HG02973 (cell line): ENCODE measurements around the gene NCAPD2.
"Not testable (repeated sequence)": the region's sequence is repeated elsewhere in the genome, so short reads cannot be mapped to it uniquely, and the experiment has no call there.

Source experiments
- ATAC-seq: cut with Tn5 transposase; IDR thresholded peaks from one replicate; pipeline ENCODE4 v1.9.1; 2021; ENCODE audit warnings: moderate library complexity; ENCODE audit not compliant: unreplicated experiment

Gene NCAPD2

DNA sequence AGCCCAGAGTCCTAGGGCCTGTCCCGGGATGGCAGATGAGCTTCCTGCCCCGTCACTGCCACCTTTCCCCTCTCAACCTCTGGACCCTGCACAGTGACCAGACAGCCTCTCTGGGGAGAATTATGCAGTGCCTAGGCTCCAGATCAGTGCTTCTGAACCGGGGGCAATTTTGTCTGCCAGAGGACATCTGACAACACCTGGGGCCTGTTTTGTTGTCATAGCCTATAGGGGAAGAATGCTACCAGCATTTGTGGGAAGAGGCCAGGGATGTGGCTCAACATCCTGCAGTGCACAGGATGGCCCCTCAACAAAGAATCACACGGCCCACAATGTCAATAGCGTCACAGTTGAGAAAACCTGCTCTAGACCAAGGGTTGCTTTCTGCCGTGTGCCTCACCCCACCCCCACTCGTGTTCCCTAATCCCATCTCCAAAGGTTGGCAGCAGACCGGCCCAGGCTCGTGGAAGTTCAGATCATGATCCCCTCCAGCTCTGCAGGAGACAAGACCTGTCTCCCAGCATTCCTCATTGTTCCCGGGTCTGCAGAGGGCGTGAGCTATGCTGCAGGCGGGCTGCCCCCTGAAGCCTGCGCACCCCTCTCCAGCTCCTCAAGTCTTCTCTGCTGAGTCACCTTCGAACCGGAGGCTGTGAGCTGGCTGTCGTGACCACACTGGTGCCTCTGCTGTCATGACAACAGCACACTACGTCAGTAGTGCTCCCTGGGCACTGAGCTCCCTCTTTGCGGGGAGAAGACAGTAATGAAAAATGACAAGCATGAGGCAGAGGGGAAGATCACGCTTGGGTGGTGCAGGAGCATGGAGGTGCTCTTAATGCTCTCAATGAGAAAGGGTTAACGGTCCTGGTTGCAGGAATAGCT lies 38.4 kb downstream of the NCAPD2 start:
- ATAC-seq: no peak

DNA sequence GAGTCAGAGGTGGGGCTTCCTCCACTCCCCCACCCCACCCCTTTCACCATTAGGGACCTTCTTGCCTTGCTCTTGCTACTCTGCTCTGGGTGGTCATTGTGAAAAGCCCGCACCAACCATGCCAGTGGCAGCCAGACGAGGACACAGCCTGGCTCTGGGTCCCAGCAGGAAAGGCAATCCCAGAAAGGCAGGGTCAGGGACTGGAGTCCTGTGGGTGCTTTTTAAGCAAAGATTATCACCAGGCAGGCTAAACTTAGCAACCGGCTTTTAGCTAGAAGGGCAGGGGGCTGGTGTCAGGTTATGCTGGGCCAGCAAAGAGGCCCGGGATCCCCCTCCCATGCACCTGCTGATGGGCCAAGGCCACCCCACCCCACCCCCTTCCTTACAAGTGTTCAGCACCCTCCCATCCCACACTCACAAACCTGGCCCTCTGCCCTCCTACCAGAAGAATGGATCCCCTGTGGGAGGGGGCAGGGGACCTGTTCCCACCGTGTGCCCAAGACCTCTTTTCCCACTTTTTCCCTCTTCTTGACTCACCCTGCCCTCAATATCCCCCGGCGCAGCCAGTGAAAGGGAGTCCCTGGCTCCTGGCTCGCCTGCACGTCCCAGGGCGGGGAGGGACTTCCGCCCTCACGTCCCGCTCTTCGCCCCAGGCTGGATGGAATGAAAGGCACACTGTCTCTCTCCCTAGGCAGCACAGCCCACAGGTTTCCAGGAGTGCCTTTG lies 39.2 kb downstream of the NCAPD2 start:
- ATAC-seq: no peak

DNA sequence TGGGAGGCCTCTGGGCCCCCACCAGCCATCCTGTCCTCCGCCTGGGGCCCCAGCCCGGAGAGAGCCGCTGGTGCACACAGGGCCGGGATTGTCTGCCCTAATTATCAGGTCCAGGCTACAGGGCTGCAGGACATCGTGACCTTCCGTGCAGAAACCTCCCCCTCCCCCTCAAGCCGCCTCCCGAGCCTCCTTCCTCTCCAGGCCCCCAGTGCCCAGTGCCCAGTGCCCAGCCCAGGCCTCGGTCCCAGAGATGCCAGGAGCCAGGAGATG lies 39.7 kb downstream of the NCAPD2 start:
- ATAC-seq: peak; percentile 7

DNA sequence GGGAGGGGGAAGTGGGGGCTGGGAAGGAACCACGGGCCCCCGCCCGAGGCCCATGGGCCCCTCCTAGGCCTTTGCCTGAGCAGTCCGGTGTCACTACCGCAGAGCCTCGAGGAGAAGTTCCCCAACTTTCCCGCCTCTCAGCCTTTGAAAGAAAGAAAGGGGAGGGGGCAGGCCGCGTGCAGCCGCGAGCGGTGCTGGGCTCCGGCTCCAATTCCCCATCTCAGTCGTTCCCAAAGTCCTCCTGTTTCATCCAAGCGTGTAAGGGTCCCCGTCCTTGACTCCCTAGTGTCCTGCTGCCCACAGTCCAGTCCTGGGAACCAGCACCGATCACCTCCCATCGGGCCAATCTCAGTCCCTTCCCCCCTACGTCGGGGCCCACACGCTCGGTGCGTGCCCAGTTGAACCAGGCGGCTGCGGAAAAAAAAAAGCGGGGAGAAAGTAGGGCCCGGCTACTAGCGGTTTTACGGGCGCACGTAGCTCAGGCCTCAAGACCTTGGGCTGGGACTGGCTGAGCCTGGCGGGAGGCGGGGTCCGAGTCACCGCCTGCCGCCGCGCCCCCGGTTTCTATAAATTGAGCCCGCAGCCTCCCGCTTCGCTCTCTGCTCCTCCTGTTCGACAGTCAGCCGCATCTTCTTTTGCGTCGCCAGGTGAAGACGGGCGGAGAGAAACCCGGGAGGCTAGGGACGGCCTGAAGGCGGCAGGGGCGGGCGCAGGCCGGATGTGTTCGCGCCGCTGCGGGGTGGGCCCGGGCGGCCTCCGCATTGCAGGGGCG lies 40.2 kb downstream of the NCAPD2 start, which contains the start of gene GAPDH:
Gene GAPDH, plus strand, starts transcription at position 595 of the 772 bp plus-strand sequence. CDS start 316 bp downstream, outside the sequence.
- ATAC-seq: peak; percentile 47

DNA sequence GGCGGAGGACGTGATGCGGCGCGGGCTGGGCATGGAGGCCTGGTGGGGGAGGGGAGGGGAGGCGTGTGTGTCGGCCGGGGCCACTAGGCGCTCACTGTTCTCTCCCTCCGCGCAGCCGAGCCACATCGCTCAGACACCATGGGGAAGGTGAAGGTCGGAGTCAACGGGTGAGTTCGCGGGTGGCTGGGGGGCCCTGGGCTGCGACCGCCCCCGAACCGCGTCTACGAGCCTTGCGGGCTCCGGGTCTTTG lies 40.7 kb downstream of the NCAPD2 start:
- ATAC-seq: no peak

DNA sequence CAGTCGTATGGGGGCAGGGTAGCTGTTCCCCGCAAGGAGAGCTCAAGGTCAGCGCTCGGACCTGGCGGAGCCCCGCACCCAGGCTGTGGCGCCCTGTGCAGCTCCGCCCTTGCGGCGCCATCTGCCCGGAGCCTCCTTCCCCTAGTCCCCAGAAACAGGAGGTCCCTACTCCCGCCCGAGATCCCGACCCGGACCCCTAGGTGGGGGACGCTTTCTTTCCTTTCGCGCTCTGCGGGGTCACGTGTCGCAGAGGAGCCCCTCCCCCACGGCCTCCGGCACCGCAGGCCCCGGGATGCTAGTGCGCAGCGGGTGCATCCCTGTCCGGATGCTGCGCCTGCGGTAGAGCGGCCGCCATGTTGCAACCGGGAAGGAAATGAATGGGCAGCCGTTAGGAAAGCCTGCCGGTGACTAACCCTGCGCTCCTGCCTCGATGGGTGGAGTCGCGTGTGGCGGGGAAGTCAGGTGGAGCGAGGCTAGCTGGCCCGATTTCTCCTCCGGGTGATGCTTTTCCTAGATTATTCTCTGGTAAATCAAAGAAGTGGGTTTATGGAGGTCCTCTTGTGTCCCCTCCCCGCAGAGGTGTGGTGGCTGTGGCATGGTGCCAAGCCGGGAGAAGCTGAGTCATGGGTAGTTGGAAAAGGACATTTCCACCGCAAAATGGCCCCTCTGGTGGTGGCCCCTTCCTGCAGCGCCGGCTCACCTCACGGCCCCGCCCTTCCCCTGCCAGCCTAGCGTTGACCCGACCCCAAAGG lies 41.2 kb downstream of the NCAPD2 start:
- ATAC-seq: no peak

DNA sequence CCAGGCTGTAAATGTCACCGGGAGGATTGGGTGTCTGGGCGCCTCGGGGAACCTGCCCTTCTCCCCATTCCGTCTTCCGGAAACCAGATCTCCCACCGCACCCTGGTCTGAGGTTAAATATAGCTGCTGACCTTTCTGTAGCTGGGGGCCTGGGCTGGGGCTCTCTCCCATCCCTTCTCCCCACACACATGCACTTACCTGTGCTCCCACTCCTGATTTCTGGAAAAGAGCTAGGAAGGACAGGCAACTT lies 41.7 kb downstream of the NCAPD2 start:
- no peak for ATAC-seq

DNA sequence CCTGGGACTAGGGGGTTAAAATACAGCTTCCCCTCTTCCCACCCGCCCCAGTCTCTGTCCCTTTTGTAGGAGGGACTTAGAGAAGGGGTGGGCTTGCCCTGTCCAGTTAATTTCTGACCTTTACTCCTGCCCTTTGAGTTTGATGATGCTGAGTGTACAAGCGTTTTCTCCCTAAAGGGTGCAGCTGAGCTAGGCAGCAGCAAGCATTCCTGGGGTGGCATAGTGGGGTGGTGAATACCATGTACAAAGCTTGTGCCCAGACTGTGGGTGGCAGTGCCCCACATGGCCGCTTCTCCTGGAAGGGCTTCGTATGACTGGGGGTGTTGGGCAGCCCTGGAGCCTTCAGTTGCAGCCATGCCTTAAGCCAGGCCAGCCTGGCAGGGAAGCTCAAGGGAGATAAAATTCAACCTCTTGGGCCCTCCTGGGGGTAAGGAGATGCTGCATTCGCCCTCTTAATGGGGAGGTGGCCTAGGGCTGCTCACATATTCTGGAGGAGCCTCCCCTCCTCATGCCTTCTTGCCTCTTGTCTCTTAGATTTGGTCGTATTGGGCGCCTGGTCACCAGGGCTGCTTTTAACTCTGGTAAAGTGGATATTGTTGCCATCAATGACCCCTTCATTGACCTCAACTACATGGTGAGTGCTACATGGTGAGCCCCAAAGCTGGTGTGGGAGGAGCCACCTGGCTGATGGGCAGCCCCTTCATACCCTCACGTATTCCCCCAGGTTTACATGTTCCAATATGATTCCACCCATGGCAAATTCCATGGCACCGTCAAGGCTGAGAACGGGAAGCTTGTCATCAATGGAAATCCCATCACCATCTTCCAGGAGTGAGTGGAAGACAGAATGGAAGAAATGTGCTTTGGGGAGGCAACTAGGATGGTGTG lies 42.3 kb downstream of the NCAPD2 start:
- ATAC-seq: no peak

DNA sequence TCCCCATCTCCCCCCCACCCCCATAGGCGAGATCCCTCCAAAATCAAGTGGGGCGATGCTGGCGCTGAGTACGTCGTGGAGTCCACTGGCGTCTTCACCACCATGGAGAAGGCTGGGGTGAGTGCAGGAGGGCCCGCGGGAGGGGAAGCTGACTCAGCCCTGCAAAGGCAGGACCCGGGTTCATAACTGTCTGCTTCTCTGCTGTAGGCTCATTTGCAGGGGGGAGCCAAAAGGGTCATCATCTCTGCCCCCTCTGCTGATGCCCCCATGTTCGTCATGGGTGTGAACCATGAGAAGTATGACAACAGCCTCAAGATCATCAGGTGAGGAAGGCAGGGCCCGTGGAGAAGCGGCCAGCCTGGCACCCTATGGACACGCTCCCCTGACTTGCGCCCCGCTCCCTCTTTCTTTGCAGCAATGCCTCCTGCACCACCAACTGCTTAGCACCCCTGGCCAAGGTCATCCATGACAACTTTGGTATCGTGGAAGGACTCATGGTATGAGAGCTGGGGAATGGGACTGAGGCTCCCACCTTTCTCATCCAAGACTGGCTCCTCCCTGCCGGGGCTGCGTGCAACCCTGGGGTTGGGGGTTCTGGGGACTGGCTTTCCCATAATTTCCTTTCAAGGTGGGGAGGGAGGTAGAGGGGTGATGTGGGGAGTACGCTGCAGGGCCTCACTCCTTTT lies 43.1 kb downstream of the NCAPD2 start:
- no peak for ATAC-seq

DNA sequence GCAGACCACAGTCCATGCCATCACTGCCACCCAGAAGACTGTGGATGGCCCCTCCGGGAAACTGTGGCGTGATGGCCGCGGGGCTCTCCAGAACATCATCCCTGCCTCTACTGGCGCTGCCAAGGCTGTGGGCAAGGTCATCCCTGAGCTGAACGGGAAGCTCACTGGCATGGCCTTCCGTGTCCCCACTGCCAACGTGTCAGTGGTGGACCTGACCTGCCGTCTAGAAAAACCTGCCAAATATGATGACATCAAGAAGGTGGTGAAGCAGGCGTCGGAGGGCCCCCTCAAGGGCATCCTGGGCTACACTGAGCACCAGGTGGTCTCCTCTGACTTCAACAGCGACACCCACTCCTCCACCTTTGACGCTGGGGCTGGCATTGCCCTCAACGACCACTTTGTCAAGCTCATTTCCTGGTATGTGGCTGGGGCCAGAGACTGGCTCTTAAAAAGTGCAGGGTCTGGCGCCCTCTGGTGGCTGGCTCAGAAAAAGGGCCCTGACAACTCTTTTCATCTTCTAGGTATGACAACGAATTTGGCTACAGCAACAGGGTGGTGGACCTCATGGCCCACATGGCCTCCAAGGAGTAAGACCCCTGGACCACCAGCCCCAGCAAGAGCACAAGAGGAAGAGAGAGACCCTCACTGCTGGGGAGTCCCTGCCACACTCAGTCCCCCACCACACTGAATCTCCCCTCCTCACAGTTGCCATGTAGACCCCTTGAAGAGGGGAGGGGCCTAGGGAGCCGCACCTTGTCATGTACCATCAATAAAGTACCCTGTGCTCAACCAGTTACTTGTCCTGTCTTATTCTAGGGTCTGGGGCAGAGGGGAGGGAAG lies 43.9 kb downstream of the NCAPD2 start:
- not testable (repeated sequence) for ATAC-seq

DNA sequence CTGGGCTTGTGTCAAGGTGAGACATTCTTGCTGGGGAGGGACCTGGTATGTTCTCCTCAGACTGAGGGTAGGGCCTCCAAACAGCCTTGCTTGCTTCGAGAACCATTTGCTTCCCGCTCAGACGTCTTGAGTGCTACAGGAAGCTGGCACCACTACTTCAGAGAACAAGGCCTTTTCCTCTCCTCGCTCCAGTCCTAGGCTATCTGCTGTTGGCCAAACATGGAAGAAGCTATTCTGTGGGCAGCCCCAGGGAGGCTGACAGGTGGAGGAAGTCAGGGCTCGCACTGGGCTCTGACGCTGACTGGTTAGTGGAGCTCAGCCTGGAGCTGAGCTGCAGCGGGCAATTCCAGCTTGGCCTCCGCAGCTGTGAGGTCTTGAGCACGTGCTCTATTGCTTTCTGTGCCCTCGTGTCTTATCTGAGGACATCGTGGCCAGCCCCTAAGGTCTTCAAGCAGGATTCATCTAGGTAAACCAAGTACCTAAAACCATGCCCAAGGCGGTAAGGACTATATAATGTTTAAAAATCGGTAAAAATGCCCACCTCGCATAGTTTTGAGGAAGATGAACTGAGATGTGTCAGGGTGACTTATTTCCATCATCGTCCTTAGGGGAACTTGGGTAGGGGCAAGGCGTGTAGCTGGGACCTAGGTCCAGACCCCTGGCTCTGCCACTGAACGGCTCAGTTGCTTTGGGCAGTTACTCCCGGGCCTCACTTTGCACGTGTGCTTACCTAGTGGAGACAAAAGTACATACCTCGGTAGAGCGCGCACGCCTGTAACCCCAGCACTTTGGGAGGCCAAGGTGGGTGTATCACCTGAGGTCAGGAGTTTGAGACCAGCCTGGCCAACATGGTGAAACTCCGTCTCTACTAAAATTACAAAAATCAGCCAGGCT lies 44.8 kb downstream of the NCAPD2 start:
- no peak for ATAC-seq

DNA sequence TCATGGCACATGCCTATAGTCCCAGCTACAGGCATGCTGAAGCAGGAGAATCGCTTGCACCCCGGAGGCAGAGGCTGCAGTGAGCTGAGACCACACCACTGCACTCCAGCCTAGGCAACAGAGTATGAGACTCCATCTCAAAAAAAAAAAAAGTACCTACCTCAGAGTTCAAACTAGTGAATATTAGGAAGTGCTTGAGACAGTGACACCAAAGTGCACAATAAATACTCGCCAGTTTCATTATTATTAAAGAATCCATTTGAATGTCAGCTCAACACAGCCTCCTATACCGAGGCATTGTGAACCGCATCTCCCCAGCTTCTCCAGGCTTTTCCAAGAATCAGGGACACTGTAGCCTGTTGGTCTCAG lies 45.4 kb downstream of the NCAPD2 start:
- ATAC-seq: no peak

DNA sequence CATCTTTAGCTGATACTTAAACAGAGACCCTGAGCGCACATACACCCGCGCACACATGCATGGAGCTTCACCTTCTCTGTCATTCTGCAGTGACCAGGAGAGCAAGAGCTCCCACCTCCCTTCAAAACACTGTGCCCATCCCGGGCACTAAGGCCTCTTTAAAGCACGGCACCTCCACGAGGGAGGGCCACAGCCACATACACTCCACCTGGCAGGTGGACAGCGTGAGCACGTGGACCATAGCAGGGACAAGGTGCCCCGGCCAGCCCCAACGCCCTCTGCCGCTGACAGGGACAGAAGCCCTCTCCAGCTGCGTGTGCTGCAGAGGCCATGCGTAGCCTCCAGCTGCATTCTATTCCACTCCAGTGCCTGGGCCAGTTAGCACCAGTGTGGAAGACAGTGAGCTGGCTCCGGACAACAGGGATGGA lies 45.8 kb downstream of the NCAPD2 start:
- no peak for ATAC-seq

DNA sequence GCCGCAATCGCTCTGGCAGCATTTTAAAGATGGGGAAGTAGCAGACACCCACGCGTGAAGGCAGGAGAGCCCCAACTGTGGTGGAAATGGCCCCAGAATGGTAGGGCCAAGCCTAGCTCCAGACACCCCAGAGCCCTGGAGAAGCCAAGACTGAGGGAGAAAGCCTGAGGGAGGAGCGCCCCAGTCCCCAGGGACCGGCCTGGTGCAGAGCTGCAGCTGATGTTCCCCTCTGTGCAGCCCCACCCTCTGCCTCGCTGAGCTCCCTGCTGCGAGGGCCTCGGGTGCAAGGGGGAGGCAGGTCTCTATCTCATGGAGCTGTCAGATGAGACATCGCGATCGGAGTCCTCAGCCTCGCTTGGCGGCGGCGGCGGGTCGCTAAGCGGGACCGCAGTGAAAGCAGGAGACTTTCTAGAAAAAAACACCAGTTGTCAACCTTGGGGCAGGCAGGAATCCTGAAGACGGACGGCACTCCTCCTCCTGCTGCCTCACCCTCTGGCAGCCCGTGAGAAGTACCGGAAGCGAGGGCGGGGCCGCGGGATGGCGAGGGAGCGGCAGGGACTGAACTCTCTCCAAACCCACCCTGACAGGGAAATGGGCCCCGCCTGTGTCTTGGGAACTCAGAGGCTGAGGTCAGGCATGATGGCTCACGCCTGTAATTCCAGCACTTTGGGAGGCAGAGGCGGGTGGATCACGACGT lies 46.4 kb downstream of the NCAPD2 start:
- ATAC-seq: no peak

DNA sequence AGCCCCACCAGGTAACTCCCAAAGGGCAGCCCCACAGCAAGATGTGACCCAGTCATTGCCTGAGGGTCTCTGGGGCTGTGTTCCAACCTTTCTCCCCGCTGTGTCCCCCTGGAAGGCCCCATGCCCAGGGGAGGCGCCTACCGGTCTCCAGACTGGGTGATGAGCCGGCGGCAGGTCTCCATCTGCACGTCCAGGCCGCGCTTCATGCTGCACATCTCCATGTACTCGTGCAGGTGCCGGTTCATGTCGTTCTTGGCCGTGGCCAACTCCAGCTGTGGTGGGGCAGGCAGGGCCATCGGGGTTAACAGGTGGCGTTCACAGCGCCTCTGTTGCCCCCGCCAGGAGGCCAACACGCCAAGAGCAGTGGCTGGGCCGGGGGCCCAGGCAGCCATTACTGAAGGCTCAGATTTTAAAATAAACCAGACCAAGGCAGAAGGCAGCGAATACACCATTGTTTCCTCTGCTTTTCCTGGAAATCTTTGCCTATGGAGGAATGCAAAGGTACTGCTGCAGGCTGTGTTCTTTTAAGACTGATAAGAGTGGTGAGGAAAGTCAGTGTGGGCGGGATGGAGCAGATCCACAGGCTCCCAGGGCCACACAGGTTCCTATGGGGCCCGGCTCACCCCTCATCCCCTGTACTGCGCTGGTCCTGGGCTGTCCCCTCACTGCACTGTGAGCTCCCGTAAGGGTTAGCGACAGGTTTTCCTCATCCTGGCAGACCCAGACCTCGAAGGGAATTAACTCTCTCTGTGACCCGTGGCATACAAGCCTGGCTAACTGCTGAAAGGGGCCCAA lies 47.7 kb downstream of the NCAPD2 start:
- no peak for ATAC-seq

DNA sequence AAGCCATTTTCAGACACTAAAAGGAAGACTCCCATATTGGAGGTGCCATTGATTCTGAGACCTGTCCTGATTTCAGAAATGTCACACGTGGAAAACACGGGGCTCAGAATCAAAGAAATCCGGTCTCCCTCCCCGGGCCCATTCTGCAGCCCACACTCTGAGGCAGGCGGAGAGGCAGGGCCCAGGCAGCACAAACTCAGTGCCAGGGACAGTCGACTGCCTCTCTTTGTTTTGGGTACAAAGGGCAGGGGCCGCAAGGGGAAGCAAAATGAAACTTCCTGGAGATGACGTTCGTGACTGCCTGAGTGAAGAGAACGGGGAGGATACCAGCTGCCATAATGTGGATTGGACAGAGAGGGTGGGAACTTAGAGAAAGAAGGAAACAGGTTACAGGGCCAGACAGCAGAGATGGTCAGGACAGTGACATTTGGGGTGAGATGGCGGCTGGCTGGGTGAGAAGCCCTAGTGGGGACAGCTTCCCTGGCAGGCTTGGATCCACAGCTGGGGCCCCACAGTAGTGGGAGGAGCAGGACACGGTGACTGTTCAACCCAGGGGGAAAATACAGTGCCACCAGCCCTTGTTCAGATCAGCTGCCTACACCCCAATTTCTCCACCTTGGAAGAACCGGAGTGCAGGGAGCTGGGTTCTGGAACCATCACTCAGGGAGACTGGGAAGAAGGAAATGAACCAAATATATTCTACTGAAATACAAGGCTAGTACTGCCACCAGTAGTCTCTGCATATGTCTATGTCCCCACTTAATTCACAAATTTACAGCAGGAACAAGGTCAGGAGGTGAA lies 48.5 kb downstream of the NCAPD2 start:
- ATAC-seq: no peak
